Panc1 (cell line): Measurements from ENCODE around the gene DGAT2L6. TPM values are rescaled to one million over a fixed set of nuclear protein-coding genes. Genes with fewer than 3 reads are reported as not detected.

Experiments
- ATAC-seq: fragments of 200-7000 bp; cut with Tn5 transposase; 2 replicates; pipeline ENCODE4 v1.9.1; 2020; ENCODE audit warnings: mild to moderate bottlenecking, moderate library complexity
- BruUV-seq: library from RNA; stranded (reverse); fragments of 400-500 nt; replicated peaks from 2 replicates; lab custom pipeline; 2021; lab: Mats Ljungman, UMichigan
- CTCF ChIA-PET: fragments of 300-600 bp; sonication (Branson Sonifier 250); formaldehyde crosslinking; loops from one replicate; lab custom pipeline; 2022; ENCODE audit warnings: antibody characterized with exemption; lab: Charles Lee
- POLR2A ChIA-PET: fragments of 300-600 bp; sonication (Branson Sonifier 250); formaldehyde crosslinking; loops from one replicate; lab custom pipeline; 2022; ENCODE audit warnings: antibody characterized with exemption; lab: Charles Lee
- DNase-seq: peaks from one replicate; pipeline ENCODE4 v3.0.0-alpha.2; 2010; ENCODE audit warnings: low read depth, low spot score
- H3K27ac ChIP-seq: 2 replicates; pipeline ENCODE4 v1.5.1; 2011; ENCODE audit warnings: mild to moderate bottlenecking, low read length, inconsistent platforms
- H3K27me3 ChIP-seq: fragments of 200-500 bp; sonication (Bioruptor generic); 2 replicates; pipeline ENCODE4 v1.6.0; 2014; ENCODE audit warnings: low read length, inconsistent platforms; ENCODE audit not compliant: control insufficient read depth, insufficient read depth
- H3K36me3 ChIP-seq: fragments of 200-500 bp; sonication (Bioruptor generic); 2 replicates; pipeline ENCODE4 v1.5.1; 2014; ENCODE audit warnings: inconsistent platforms, mild to moderate bottlenecking, low read length, moderate library complexity; ENCODE audit not compliant: control insufficient read depth, insufficient read depth
- H3K4me1 ChIP-seq: 2 replicates; pipeline ENCODE4 v1.5.1; 2011; ENCODE audit warnings: inconsistent platforms, mild to moderate bottlenecking, low read length, moderate library complexity; ENCODE audit not compliant: control insufficient read depth, insufficient read depth
- H3K4me3 ChIP-seq, 2 experiments: 2 replicates each; pipeline ENCODE4 v1.5.1; 2011 to 2012; ENCODE audit warnings: low read depth in 2 of 2, low read length in 2 of 2, mild to moderate bottlenecking in 2 of 2, inconsistent platforms in 1 of 2, moderate library complexity in 1 of 2
- H3K9me3 ChIP-seq: fragments of 200-500 bp; sonication (Bioruptor generic); 2 replicates; pipeline ENCODE4 v1.5.1; 2014; ENCODE audit warnings: low read depth, mild to moderate bottlenecking, inconsistent platforms, low read length, moderate library complexity; ENCODE audit not compliant: control insufficient read depth, insufficient read depth
- POLR2AphosphoS5 ChIP-seq: IDR thresholded peaks from 2 replicates; pipeline ENCODE4 v1.6.1; 2012; ENCODE audit warnings: mild to moderate bottlenecking, low read depth, low read length, moderate library complexity
- SIN3A ChIP-seq: IDR thresholded peaks from 2 replicates; pipeline ENCODE4 v1.6.1; 2012; ENCODE audit warnings: low read depth, mild to moderate bottlenecking, low read length, moderate library complexity, borderline replicate concordance; ENCODE audit not compliant: insufficient read depth
- TCF7L2 ChIP-seq: IDR thresholded peaks from 2 replicates; pipeline ENCODE4 v1.6.1; 2011; ENCODE audit warnings: mild to moderate bottlenecking, low read depth, low read length, inconsistent platforms
- in situ Hi-C: cut with HindIII; loops from 2 replicates; pipeline ENCODE4 v1.10.0; 2016; ENCODE audit warnings: low sequenced_read_pairs, low pct_unique_long_range_greater_than_20kb
- intact Hi-C: fragments of 100-400 bp; cut with micrococcal nuclease; formaldehyde crosslinking; loops from one replicate; pipeline ENCODE4 v1.10.0; 2022; ENCODE audit not compliant: unreplicated experiment
- total RNA-seq: library from RNA; stranded (reverse); gene quantifications from one replicate; pipeline ENCODE4 v1.2.1, GENCODE V29; 2021; ENCODE audit not compliant: unreplicated experiment
- TF ChIP-seq, protein P1 (sequence below), 2 experiments: IDR thresholded peaks; 2 replicates each; pipeline ENCODE4 v1.6.1; 2011 to 2012; ENCODE audit warnings: low read depth in 2 of 2, control low read depth in 1 of 2, low read length in 1 of 2, mild to moderate bottlenecking in 1 of 2, moderate library complexity in 1 of 2; ENCODE audit not compliant: insufficient read depth in 1 of 2
- TF ChIP-seq, protein P2 (sequence below): fragments of 450-650 bp; IDR thresholded peaks from 2 replicates; pipeline ENCODE4 v1.5.1; 2017; ENCODE audit warnings: mild to moderate bottlenecking

Gene DGAT2L6
- total RNA-seq, 1 experiment from 2014 or later, result not detected

DNA sequence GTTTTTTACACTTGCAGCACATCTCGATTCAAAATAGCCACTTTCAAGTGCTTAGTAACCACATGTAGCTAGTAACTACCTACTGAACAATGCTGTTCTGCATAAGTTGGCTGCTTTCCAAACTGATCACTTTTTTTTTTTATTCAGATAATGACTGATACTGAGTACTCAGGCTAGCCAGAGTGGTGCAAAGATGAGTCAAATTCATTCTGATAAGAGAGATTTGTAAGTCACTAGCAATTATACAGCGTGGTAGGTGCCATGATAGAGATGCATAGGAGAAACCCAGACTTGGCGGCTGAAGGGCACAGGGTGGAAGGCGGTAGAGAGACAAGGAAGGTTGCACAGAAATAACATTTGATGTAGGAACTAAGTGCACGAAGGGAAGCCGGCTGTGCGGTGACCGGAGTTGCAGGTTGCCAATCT, 44.4 kb upstream of the DGAT2L6 start:
- Histone ChIP-seq H3K36me3 (no peaks in the 10 kb centered on the region; the same call in 1 of the 2 replicates), H3K27me3 (no peaks in the 10 kb centered on the region), H3K4me1 (peaks cover 8% of the 10 kb centered on the region), H3K9me3 (no peaks in the 10 kb centered on the region), H3K4me3 (peak overlapping the region; percentile 92 to 97), H3K27ac (peak overlapping the region; percentile 64)
- intact Hi-C loops (no loop called here), in situ Hi-C loops (no loop called here)
- POLR2A ChIA-PET, result interaction anchor here (0.6 to 0.8 kb wide), 6 partner anchors 15 to 932 kb away, joined by 3 to 7 read pairs (median 5); no protein-coding TSS in a partner anchor
- TF ChIP-seq SIN3A, result no peak
- TF ChIP-seq, protein P1, sequence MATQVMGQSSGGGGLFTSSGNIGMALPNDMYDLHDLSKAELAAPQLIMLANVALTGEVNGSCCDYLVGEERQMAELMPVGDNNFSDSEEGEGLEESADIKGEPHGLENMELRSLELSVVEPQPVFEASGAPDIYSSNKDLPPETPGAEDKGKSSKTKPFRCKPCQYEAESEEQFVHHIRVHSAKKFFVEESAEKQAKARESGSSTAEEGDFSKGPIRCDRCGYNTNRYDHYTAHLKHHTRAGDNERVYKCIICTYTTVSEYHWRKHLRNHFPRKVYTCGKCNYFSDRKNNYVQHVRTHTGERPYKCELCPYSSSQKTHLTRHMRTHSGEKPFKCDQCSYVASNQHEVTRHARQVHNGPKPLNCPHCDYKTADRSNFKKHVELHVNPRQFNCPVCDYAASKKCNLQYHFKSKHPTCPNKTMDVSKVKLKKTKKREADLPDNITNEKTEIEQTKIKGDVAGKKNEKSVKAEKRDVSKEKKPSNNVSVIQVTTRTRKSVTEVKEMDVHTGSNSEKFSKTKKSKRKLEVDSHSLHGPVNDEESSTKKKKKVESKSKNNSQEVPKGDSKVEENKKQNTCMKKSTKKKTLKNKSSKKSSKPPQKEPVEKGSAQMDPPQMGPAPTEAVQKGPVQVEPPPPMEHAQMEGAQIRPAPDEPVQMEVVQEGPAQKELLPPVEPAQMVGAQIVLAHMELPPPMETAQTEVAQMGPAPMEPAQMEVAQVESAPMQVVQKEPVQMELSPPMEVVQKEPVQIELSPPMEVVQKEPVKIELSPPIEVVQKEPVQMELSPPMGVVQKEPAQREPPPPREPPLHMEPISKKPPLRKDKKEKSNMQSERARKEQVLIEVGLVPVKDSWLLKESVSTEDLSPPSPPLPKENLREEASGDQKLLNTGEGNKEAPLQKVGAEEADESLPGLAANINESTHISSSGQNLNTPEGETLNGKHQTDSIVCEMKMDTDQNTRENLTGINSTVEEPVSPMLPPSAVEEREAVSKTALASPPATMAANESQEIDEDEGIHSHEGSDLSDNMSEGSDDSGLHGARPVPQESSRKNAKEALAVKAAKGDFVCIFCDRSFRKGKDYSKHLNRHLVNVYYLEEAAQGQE (IDR thresholded peaks at IDR 0.05; ENCODE audit: insufficient read depth in 1 of 2, low read depth in 2 of 2, low read length in 1 of 2), result no peak
- TF ChIP-seq TCF7L2, result no peak
- BruUV-seq, result no TSS peak
- CTCF ChIA-PET, result interaction anchor here (0.6 to 1.1 kb wide), 7 partner anchors 37 to 1532 kb away, joined by 3 to 4 read pairs (median 3); no protein-coding TSS in a partner anchor
- ATAC-seq (no peak), DNase-seq (no peak)

DNA sequence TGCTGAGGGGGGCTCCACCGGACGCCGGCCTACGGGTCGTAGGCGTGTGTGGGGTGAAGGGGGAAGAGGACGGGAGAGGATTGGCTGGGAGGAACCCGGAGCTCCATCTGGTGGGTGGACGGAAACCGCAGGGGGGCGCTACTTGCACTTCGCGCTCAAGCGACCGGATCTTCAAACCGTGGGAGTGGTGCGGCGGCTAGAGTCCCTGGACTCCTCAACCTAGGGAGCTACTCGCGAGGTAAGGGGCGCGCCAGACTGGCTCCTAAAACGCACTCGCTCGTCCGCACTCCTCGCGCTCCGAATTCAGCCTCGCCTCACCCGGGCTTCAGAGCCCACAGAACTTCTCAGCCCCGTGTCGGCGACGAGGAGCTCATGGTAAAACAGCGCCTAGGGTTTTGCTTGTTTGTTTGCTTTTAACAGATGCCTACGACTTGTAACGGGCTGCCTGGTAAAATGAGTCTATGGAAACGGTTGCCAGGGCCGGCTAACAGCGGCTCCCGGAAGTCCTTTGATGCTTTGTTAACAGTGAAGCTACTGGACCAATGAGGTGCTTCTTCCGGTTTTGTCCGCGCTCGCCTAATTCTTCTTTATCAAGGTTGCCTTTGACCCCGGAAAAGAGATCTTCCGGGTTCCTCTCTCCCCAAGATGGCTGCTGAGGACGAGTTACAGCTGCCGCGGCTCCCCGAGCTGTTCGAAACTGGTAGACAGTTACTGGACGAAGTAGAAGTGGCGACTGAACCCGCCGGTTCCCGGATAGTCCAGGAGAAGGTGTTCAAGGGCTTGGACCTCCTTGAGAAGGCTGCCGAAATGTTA, 43.8 kb upstream of the DGAT2L6 start, which contains the start of gene IGBP1:
IGBP1 (plus strand) TSS at position 145 of the 813 bp plus-strand sequence; CDS start at position 646, 501 bp downstream.
- CTCF ChIA-PET, result interaction anchor here (0.6 to 1.1 kb wide), 7 partner anchors 37 to 1532 kb away, joined by 3 to 4 read pairs (median 3); no protein-coding TSS in a partner anchor
- no peaks in the 10 kb centered on the region for H3K9me3 ChIP-seq
- peak within 1 kb of the TSS; percentile 92 to 97 for H3K4me3 ChIP-seq
- TF ChIP-seq, protein P1 (IDR thresholded peaks at IDR 0.05; ENCODE audit: insufficient read depth in 1 of 2, low read depth in 2 of 2, low read length in 1 of 2), result no peak
- TF ChIP-seq, protein P2, sequence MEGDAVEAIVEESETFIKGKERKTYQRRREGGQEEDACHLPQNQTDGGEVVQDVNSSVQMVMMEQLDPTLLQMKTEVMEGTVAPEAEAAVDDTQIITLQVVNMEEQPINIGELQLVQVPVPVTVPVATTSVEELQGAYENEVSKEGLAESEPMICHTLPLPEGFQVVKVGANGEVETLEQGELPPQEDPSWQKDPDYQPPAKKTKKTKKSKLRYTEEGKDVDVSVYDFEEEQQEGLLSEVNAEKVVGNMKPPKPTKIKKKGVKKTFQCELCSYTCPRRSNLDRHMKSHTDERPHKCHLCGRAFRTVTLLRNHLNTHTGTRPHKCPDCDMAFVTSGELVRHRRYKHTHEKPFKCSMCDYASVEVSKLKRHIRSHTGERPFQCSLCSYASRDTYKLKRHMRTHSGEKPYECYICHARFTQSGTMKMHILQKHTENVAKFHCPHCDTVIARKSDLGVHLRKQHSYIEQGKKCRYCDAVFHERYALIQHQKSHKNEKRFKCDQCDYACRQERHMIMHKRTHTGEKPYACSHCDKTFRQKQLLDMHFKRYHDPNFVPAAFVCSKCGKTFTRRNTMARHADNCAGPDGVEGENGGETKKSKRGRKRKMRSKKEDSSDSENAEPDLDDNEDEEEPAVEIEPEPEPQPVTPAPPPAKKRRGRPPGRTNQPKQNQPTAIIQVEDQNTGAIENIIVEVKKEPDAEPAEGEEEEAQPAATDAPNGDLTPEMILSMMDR, result peak; percentile 89
- peak; percentile 81 for TF ChIP-seq POLR2AphosphoS5
- TF ChIP-seq SIN3A, result 0 out of 2 replicates have a peak, but pooled peaks have one; percentile 69
- TF ChIP-seq TCF7L2, result peak; percentile 95
- no peaks in the 10 kb centered on the region for H3K27me3 ChIP-seq
- DNase-seq, result peak; percentile 62
- no peaks in the 10 kb centered on the region; the same call in 1 of the 2 replicates for H3K36me3 ChIP-seq
- BruUV-seq, result no TSS peak
- peak; percentile 95 for ATAC-seq
- H3K27ac ChIP-seq, result peak within 1 kb of the TSS; percentile 89
- in situ Hi-C loops (no loop called here), intact Hi-C loops (no loop called here)
- POLR2A ChIA-PET, result interaction anchor here (0.6 to 0.8 kb wide), 8 partner anchors 16 to 931 kb away, joined by 3 to 7 read pairs (median 4); no protein-coding TSS in a partner anchor
- H3K4me1 ChIP-seq, result peaks cover 8% of the 10 kb centered on the region
